ENCODE measurements around the gene SPINK6. TPM values are rescaled to one million over a fixed set of nuclear protein-coding genes. Genes with fewer than 3 reads are reported as not detected.

Gene SPINK6
- total and polyA plus RNA-seq, 2 of the 4 experiments (the other 2 are of a cell fraction), result not detected

DNA sequence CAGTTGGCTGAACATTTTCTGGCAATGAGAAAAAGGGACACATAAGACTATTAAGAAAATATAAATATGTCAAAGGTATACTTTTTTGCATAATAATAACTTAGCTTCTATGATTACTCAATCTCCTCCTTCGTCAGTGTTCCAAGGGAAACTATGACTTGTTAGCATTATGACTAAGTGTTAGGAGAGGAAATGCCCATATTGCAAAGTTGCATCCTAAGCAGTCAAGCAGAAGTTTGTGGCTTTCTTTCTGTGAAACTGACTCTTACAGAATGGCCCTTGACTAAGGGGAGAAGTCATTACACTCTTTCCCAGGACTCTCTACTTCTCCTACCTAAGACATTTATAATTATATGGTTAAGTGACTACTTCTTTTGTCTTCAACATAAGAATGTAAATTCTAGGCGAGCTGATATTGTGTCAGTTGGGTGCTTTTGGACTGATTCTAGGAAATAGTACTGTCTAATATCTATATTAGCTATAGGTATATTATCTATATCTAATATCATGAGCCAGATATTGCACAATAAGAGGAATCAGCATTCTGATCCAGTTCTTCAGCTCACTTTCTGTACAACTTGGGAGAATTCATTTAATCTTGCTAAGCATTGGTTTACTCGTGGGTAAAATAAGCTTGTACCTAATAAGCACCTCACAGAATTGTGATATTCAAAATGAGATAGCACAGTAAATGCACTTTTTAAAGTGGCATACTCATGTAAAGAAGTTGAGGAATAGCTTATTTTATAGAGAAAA is 16.4 kb upstream of the SPINK6 start:
- Histone ChIP-seq H2AK5ac (ENCODE audit: low read depth, low read length) (no peak overlapping the region), H4K20me1 (ENCODE audit: insufficient read depth, low read length) (no peaks in the 10 kb centered on the region), H3K4ac (ENCODE audit: low read depth, low read length) (no peak overlapping the region), H2BK5ac (ENCODE audit: low read depth, low read length, poor library complexity, severe bottlenecking) (no peak overlapping the region), H3K4me2 (ENCODE audit: low read depth, low read length) (no peak overlapping the region), H3K27me3 (ENCODE audit: control insufficient read depth, insufficient read depth, low read length) (no peaks in the 10 kb centered on the region), H3K4me1 (ENCODE audit: control insufficient read depth, insufficient read depth, low read length) (no peaks in the 10 kb centered on the region), H2BK15ac (ENCODE audit: low read depth, low read length) (no peak overlapping the region), H3K79me1 (ENCODE audit: low read depth in 1 of 2, low read length in 2 of 2) (no peaks in the 10 kb centered on the region), H3K9ac (ENCODE audit: low read depth, low read length) (no peak overlapping the region), H2BK120ac (ENCODE audit: low read depth, low read length) (no peak overlapping the region), H3K9me3 (ENCODE audit: control insufficient read depth, insufficient read depth, low read length) (no peaks in the 10 kb centered on the region), H3K4me3 (ENCODE audit: insufficient read depth, low read depth, low read length) (no peak overlapping the region), H3K14ac (replicated peaks; ENCODE audit: low read depth, low read length) (no peak overlapping the region), H3K9me1 (ENCODE audit: insufficient read depth, low read length) (no peaks in the 10 kb centered on the region), H4K91ac (ENCODE audit: insufficient read depth, low read depth, low read length) (no peak overlapping the region), H3K36me3 (ENCODE audit: control insufficient read depth, insufficient read depth, low read length) (no peaks in the 10 kb centered on the region), H3K56ac (ENCODE audit: extremely low read depth, insufficient read depth, low read length) (no peak overlapping the region), H2AK9ac (replicated peaks; ENCODE audit: low read depth, low read length, poor library complexity) (no peak overlapping the region), H2BK20ac (ENCODE audit: low read depth, low read length) (no peak overlapping the region), H4K5ac (ENCODE audit: low read depth, low read length) (no peak overlapping the region), H4K8ac (ENCODE audit: low read depth in 2 of 2, low read length in 2 of 2) (no peak overlapping the region), H3K23ac (ENCODE audit: low read depth, low read length) (no peak overlapping the region), H3K27ac (ENCODE audit: insufficient read depth, low read length) (no peak overlapping the region), H2AFZ (replicated peaks; ENCODE audit: low read length, poor library complexity) (no peak overlapping the region), H3K18ac (ENCODE audit: low read depth, low read length) (no peak overlapping the region)
- intact Hi-C loops (cut with micrococcal nuclease), result no loop called here
- WGBS, 2 experiments (ENCODE audit: extremely low coverage in 2 of 2, insufficient read length in 1 of 2), result no CpG with 5 or more reads among the region's 3 CpGs
- ChIA-PET CTCF (interaction anchor here (0.7 to 0.8 kb wide), 2 partner anchors 189 to 258 kb away, joined by 3 to 4 read pairs; no protein-coding TSS in a partner anchor), POLR2A (ENCODE audit: unreplicated experiment) (no interaction called here)
- dilution Hi-C loops (cut with HindIII; ENCODE audit: low sequenced_read_pairs, unreplicated experiment), result no loop called here
- ATAC-seq (ENCODE audit: low read depth) (no peak), DNase-seq (peak; percentile 22)
- in situ Hi-C loops (cut with MboI; ENCODE audit: low sequenced_read_pairs), result loop anchor here (25.0 kb wide), 1 partner anchor 851 kb away; no protein-coding TSS in a partner anchor
- BruUV-seq (replicated peaks), result no TSS peak
- TF ChIP-seq NFE2L2 (IDR thresholded peaks at IDR 0.05; ENCODE audit: low read depth, low read length) (no peak), CEBPB (IDR thresholded peaks at IDR 0.05; ENCODE audit: low read depth, low read length) (peak; percentile 64), FOS (IDR thresholded peaks at IDR 0.05; ENCODE audit: low read depth, low read length) (peak; percentile 20; the same call in 1 of the 2 replicates)
- TF ChIP-seq, protein P1, sequence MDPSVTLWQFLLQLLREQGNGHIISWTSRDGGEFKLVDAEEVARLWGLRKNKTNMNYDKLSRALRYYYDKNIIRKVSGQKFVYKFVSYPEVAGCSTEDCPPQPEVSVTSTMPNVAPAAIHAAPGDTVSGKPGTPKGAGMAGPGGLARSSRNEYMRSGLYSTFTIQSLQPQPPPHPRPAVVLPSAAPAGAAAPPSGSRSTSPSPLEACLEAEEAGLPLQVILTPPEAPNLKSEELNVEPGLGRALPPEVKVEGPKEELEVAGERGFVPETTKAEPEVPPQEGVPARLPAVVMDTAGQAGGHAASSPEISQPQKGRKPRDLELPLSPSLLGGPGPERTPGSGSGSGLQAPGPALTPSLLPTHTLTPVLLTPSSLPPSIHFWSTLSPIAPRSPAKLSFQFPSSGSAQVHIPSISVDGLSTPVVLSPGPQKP (IDR thresholded peaks at IDR 0.05; ENCODE audit: borderline replicate concordance, low read depth, low read length), result no peak

All from IMR-90 (cell line).